ENCODE data around the gene BRF1.

- TF ChIP-seq ZBTB7A (IDR thresholded peaks at IDR 0.05; ENCODE audit: low read depth) = no peak
- TF ChIP-seq MAX (IDR thresholded peaks at IDR 0.05) = no peak
- TF ChIP-seq CREB1 (IDR thresholded peaks at IDR 0.05; ENCODE audit: low read depth) = no peak
- no peak for TF ChIP-seq NFIC (IDR thresholded peaks at IDR 0.05)
- no peak for TF ChIP-seq EP300 (IDR thresholded peaks at IDR 0.05; ENCODE audit: borderline replicate concordance)
These were observed 48.1 kb downstream of the BRF1 start for GRCh38 chr14:105252552-105253328.

Measured in Ishikawa (cell line).